ENCODE data around the gene RSKR.

DNA sequence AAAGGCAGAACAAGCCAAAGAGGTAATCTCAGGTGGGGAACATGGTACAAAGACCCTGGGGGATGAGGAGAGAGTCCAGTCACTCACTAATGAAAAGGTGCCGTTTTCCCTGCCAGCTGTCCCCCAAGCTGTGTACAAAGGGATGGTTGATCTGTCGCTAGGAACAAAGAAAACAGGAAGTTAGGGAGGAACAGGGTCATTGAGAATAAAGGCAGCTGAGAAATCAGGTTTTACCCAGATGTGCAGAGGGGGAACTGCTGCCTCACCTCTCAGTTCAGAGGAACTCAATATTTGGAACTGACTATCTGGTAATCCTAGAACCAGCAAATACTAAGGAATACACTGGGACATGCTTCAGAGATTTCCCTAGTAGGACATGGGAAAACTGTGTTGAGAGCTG lies 1.5 kb downstream of the RSKR start:
- TF ChIP-seq CTCF (IDR thresholded peaks at IDR 0.05) (no peak), EP300 (IDR thresholded peaks at IDR 0.05) (no peak), POLR2A (IDR thresholded peaks at IDR 0.05) (no peak)
